ENCODE results near the gene CNTRL.

DNA sequence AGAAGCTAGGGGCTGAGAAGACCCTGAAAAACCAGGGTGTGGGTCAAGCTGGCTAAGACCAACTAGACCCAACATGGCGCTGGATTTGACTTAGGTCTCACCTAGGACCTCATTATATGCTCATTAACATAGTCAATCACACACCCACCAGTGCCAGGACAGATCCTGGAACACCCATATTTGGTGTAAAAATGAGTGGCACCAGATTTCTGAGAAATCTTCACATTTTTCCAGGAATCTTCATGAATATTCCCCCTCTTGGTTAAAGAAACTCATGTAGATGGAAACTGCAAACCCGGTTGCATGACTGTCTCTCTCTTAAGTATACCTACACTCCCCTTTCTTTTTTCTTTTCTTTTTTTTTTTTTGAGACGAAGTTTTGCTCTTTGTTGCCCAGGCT, 144.8 kb downstream of the CNTRL start:
- TF ChIP-seq POLR2AphosphoS5 (IDR thresholded peaks at IDR 0.05; ENCODE audit: low read depth, low read length) = no peak
- no peak for TF ChIP-seq POLR2A (IDR thresholded peaks at IDR 0.05; ENCODE audit: low read depth, low read length)

All from GM12892 (cell line).